SJSA1 (cell line): ENCODE data around the gene ASB8. TPM values are rescaled to one million over a fixed set of nuclear protein-coding genes. Genes with fewer than 3 reads are reported as not detected.

Experiments
- DNase-seq, 2 experiments: peaks; one replicate each; pipeline ENCODE4 v3.0.0-alpha.2; 2015 to 2020; ENCODE audit warnings: low spot score in 2 of 2, low read depth in 1 of 2
- H3K27ac ChIP-seq: fragments of 250-450 bp; sonication (Bioruptor Pico); 2 replicates; pipeline ENCODE4 v1.5.1; 2020; ENCODE audit warnings: mild to moderate bottlenecking, moderate library complexity
- H3K27me3 ChIP-seq: fragments of 250-450 bp; sonication (Bioruptor Pico); replicated peaks from 2 replicates; pipeline ENCODE4 v1.5.1; 2020; ENCODE audit warnings: mild to moderate bottlenecking, moderate library complexity
- H3K36me3 ChIP-seq: fragments of 250-450 bp; sonication (Bioruptor Pico); 2 replicates; pipeline ENCODE4 v1.5.1; 2020; ENCODE audit warnings: mild to moderate bottlenecking
- H3K4me1 ChIP-seq: fragments of 250-450 bp; sonication (Bioruptor Pico); replicated peaks from 2 replicates; pipeline ENCODE4 v1.6.1; 2021; ENCODE audit warnings: mild to moderate bottlenecking
- H3K4me3 ChIP-seq: fragments of 250-450 bp; sonication (Bioruptor Pico); 2 replicates; pipeline ENCODE4 v1.5.1; 2020; ENCODE audit warnings: mild to moderate bottlenecking
- H3K9me3 ChIP-seq: fragments of 250-450 bp; sonication (Bioruptor Pico); replicated peaks from 2 replicates; pipeline ENCODE4 v1.5.1; 2020; ENCODE audit warnings: mild to moderate bottlenecking
- total RNA-seq: library from RNA; depleted of rRNA; stranded (reverse); fragments of >200 nt; shearing (Covaris generic); gene quantifications from 2 replicates; pipeline ENCODE4 v1.2.3, GENCODE V29; 2014; rRNA removed

Gene ASB8
- total RNA-seq, result 236 and 314 TPM in 2 replicates

GRCh38 chr12:48157018-48157888 is at the start of gene ASB8:
TSS of gene ASB8 (minus strand) at chr12:48157515. CDS start at chr12:48153496, 4,019 bp downstream.
- H3K9me3 ChIP-seq, result no peaks in the 10 kb centered on the region
- H3K4me3 ChIP-seq, result peak within 1 kb of the TSS; percentile 65
- peak; percentile 100 for DNase-seq
- H3K4me1 ChIP-seq, result peaks cover 14% of the 10 kb centered on the region
- peak within 1 kb of the TSS; percentile 2 for H3K27ac ChIP-seq
- H3K36me3 ChIP-seq, result peaks cover 29% of the 10 kb centered on the region
- no peaks in the 10 kb centered on the region for H3K27me3 ChIP-seq

- H3K4me1 ChIP-seq, result peaks cover 15% of the 10 kb centered on the region
- H3K27me3 ChIP-seq, result peaks cover 10% of the 10 kb centered on the region
- no peak within 1 kb of the TSS for H3K4me3 ChIP-seq
- H3K27ac ChIP-seq, result no peak within 1 kb of the TSS
- peaks cover 29% of the 10 kb centered on the region for H3K9me3 ChIP-seq
- H3K36me3 ChIP-seq, result no peaks in the 10 kb centered on the region
- DNase-seq, result no peak
Measured at GRCh38 chr12:48203192-48203591, 45.9 kb upstream of the ASB8 start, which contains the start of gene OR10AD1. TSS of gene OR10AD1 (minus strand) at chr12:48203292. CDS start at chr12:48203292, 0 bp downstream.

- DNase-seq, result peak in 1 of 2 experiments; percentile 77
- H3K4me1 ChIP-seq, result peaks cover 19% of the 10 kb centered on the region
- H3K36me3 ChIP-seq, result no peaks in the 10 kb centered on the region
- H3K9me3 ChIP-seq, result peaks cover 26% of the 10 kb centered on the region
- no peak overlapping the region for H3K4me3 ChIP-seq
- no peak overlapping the region for H3K27ac ChIP-seq
- peaks cover 10% of the 10 kb centered on the region for H3K27me3 ChIP-seq
Measured at GRCh38 chr12:48202766-48203165, 45.5 kb upstream of the ASB8 start.

- H3K9me3 ChIP-seq, result peaks cover 17% of the 10 kb centered on the region
- peak in 1 of 2 experiments; percentile 75 for DNase-seq
- H3K4me3 ChIP-seq, result no peak overlapping the region
- peaks cover 17% of the 10 kb centered on the region for H3K27me3 ChIP-seq
- no peaks in the 10 kb centered on the region for H3K36me3 ChIP-seq
- no peak overlapping the region for H3K27ac ChIP-seq
- H3K4me1 ChIP-seq, result peaks cover 23% of the 10 kb centered on the region
Measured at GRCh38 chr12:48201516-48201915, 44.2 kb upstream of the ASB8 start.

- peaks cover 13% of the 10 kb centered on the region for H3K9me3 ChIP-seq
- peaks cover 23% of the 10 kb centered on the region for H3K4me1 ChIP-seq
- H3K27ac ChIP-seq, result no peak overlapping the region
- no peak overlapping the region for H3K4me3 ChIP-seq
- peak in 1 of 2 experiments; percentile 68 for DNase-seq
- peaks cover 16% of the 10 kb centered on the region for H3K27me3 ChIP-seq
- H3K36me3 ChIP-seq, result no peaks in the 10 kb centered on the region
Measured at GRCh38 chr12:48201091-48201490, 43.8 kb upstream of the ASB8 start.

GRCh38 chr12:48199774-48200221 is 42.5 kb upstream of the ASB8 start:
- Histone ChIP-seq H3K27ac (peak overlapping the region; percentile 1; the same call in 1 of the 2 replicates), H3K4me1 (peaks cover 25% of the 10 kb centered on the region), H3K27me3 (peaks cover 25% of the 10 kb centered on the region), H3K4me3 (no peak overlapping the region), H3K9me3 (peaks cover 4% of the 10 kb centered on the region; the same call in 1 of the 2 replicates), H3K36me3 (no peaks in the 10 kb centered on the region)
- DNase-seq, result peak; percentile 82 to 94

- Histone ChIP-seq H3K9me3 (no peaks in the 10 kb centered on the region), H3K36me3 (no peaks in the 10 kb centered on the region), H3K4me3 (no peak overlapping the region), H3K27ac (no peak overlapping the region), H3K4me1 (peaks cover 26% of the 10 kb centered on the region), H3K27me3 (peaks cover 29% of the 10 kb centered on the region)
- DNase-seq, result no peak
Measured at GRCh38 chr12:48198985-48199384, 41.7 kb upstream of the ASB8 start.

GRCh38 chr12:48198672-48198971 is 41.3 kb upstream of the ASB8 start:
- Histone ChIP-seq H3K4me3 (peak overlapping the region; percentile 23), H3K27me3 (peaks cover 33% of the 10 kb centered on the region), H3K9me3 (no peaks in the 10 kb centered on the region), H3K27ac (no peak overlapping the region), H3K36me3 (no peaks in the 10 kb centered on the region), H3K4me1 (peaks cover 26% of the 10 kb centered on the region)
- peak in 1 of 2 experiments; percentile 90 for DNase-seq

GRCh38 chr12:48197971-48198671 is 40.8 kb upstream of the ASB8 start:
- H3K27ac ChIP-seq, result no peak overlapping the region
- H3K4me1 ChIP-seq, result peaks cover 26% of the 10 kb centered on the region
- H3K27me3 ChIP-seq, result peaks cover 35% of the 10 kb centered on the region
- peak; percentile 86 to 97 for DNase-seq
- H3K9me3 ChIP-seq, result no peaks in the 10 kb centered on the region
- peak overlapping the region; percentile 23 for H3K4me3 ChIP-seq
- H3K36me3 ChIP-seq, result no peaks in the 10 kb centered on the region

- Histone ChIP-seq H3K4me3 (peak overlapping the region; percentile 23), H3K36me3 (no peaks in the 10 kb centered on the region)
- no peak for DNase-seq
Measured at GRCh38 chr12:48197549-48197970, 40.2 kb upstream of the ASB8 start.

GRCh38 chr12:48194799-48195201 is 37.5 kb upstream of the ASB8 start:
- Histone ChIP-seq H3K27me3 (peaks cover 55% of the 10 kb centered on the region), H3K4me3 (no peak overlapping the region), H3K9me3 (no peaks in the 10 kb centered on the region), H3K4me1 (peaks cover 18% of the 10 kb centered on the region), H3K27ac (no peak overlapping the region), H3K36me3 (no peaks in the 10 kb centered on the region)
- peak in 1 of 2 experiments; percentile 23 for DNase-seq

More at GRCh38 chr12:48197549-48197970, 40.2 kb upstream of the ASB8 start:
- H3K4me1 ChIP-seq, result peaks cover 26% of the 10 kb centered on the region
- H3K9me3 ChIP-seq, result no peaks in the 10 kb centered on the region
- H3K27ac ChIP-seq, result no peak overlapping the region
- H3K27me3 ChIP-seq, result peaks cover 37% of the 10 kb centered on the region

- Histone ChIP-seq H3K36me3 (no peaks in the 10 kb centered on the region), H3K27ac (no peak overlapping the region), H3K4me3 (no peak overlapping the region), H3K9me3 (no peaks in the 10 kb centered on the region), H3K27me3 (peaks cover 56% of the 10 kb centered on the region), H3K4me1 (peaks cover 11% of the 10 kb centered on the region; the same call in 1 of the 2 replicates)
- DNase-seq, result peak in 1 of 2 experiments; percentile 53
Measured at GRCh38 chr12:48193623-48194022, 36.3 kb upstream of the ASB8 start.

GRCh38 chr12:48192861-48193260 is 35.5 kb upstream of the ASB8 start:
- H3K4me3 ChIP-seq, result no peak overlapping the region
- H3K9me3 ChIP-seq, result no peaks in the 10 kb centered on the region
- DNase-seq, result peak in 1 of 2 experiments; percentile 72
- H3K4me1 ChIP-seq, result peaks cover 8% of the 10 kb centered on the region; the same call in 1 of the 2 replicates
- no peak overlapping the region for H3K27ac ChIP-seq
- H3K36me3 ChIP-seq, result no peaks in the 10 kb centered on the region
- peaks cover 56% of the 10 kb centered on the region for H3K27me3 ChIP-seq
